GM19372 (cell line): Measurements from ENCODE around the gene TCP11.

Experiments
- ATAC-seq: cut with Tn5 transposase; IDR thresholded peaks from one replicate; pipeline ENCODE4 v1.9.1; 2021; ENCODE audit warnings: mild to moderate bottlenecking, low read depth, moderate library complexity; ENCODE audit not compliant: unreplicated experiment

Gene TCP11

DNA sequence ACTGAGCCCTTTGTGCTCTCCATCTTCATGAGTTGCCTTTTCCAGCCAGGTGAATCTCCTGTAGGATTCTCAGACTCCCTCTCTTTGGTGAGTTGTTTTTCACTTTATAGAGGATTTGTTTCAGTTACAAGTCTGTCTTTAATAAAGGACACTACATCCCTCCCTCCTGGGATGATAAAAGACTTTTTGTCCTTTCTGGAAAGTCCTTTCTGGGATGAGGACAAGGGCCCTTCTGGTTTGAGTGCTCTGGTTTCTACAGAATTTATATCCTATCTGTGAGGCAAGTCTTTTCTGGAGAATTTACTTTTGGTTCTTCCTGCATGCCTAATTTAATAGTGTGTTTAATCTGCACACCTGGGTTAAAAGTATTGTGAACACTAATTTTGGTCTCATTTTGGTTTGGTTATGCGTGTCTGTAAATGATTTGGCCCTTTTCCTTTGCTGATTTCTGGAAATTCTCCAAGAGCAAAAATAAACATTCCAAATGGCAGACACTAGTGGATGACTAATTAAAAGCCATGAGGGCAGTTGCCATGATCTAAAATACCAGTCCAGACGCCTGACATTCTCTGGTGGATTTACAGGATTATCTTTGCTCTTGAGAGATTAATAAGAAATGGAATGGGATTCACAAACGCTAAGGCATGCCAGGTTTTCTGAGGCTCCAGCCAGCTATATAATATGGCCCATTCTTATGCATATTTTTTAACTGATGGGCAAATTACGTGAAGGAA, 44.8 kb downstream of the TCP11 start:
- no peak for ATAC-seq

DNA sequence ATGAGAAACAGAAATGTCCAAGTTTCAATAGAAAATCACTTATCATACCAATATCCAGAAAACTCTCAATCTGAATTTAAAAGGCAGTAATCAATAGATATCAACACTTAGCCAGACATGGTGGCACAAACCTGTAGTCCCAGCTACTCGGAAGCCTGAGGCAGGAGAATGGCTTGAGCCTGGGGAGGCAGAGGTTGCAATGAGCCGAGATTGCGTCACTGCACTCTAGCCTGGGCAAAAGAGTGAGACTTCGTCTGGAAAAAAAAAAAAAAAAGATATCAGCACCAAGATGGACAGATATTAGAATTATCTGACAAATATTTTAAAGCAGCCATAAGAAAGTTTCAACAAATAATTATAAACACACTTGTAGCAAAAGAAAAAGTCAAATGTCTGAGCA, 47.0 kb downstream of the TCP11 start:
- ATAC-seq = no peak

DNA sequence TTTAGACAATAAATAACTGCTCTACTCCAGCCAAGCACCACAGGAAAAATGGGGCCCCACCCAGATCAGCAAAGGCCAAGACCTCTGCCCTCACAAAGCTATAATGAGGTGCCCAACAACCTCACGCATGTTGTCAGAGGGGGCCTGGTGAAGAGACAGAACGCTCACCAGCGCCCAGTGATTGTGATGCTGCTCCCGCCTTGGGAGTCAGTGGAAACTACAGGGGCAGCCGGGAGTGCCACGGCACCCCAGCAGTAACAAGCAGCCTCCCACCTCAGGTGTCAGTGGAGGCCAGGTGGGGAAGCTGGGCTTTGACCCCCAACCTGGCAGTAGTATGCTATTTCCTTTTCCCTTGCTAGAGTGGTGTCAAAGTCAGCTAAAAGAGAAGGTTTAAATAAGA, 47.4 kb downstream of the TCP11 start:
- ATAC-seq = no peak

DNA sequence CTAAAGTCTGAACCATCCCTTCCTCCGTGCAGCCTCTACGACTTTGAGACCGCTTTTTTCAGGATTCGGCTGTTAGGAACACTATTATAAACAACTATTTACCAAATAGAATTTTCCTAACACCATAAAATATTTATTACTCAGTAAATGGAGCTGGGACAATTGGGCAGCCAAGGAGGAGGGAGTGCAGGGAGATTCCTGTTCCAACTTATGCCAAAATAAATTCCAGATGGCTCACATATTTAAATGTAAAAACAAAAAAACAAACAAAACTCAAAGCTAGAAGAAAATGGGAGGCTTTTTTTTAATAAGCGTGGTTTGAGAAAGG, 48.1 kb downstream of the TCP11 start:
- no peak for ATAC-seq

DNA sequence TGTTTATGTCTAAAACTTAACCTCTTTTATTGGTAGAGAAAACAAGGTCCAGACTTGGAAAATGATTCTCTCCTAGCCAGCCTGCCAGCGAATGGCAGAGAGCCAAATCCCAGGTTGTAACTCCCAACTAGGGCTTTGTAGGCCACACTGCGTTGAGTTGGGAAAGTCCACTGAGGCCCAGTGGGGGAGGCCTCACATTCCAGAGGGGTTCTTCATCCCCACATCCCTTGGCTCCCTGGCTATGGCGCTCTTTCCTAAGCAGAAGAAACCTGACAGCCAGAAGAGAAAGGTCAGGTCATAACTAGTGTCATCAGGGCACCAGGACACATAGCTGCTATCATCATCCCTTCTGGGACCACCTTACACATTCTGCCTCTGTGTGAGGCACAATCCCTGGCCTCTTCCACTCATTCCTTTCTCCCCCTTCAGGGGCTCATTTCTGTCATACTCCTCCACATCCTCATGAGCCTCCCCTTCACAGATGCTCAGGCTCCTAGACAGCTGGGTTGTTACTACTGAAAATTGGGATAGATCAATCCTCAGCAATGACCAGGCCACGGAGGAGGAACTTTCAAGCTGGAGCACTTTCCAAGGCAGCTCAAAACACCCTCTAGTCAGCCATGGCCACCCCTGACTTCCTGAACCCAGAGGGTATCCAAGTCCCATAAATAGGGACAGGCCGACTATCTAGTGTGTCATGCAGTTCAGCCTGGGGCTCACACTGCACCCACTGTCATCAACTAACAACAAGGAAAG, 48.6 kb downstream of the TCP11 start:
- no peak for ATAC-seq

DNA sequence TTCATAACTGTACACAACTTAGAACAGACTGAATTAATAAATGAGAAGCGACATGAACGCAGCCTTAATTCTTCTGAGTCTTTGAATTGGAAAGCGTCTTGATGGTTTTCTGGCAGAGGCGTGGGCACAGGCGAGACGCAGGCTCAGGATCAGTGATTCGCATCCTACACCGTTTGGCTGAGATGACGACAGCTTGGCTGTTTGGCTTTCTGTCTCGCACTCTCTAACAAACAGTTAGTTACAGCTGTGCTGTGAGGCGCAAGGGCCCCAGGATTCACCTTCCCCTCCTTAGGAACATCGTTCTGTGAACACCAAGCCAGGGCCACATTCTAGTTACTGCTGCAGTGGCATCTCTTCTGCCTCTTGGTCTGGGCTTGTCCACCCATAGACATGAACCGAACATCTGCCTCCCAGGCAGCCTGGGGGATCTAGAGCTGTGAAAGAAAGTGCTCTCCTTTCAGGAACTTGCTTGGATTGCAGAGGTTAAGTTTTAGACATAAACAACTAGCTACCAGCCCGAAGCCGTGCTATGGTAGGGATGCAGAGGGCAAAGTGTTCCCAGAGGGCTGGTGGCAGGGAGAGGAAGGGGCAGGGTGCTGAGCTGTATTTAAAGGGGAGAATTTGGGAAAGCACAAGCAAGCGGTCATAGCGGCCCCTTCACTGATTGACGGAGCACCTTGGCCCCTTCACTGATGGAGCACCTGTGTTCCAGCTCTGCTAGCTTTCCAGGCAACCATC, 49.6 kb downstream of the TCP11 start:
- ATAC-seq = no peak

DNA sequence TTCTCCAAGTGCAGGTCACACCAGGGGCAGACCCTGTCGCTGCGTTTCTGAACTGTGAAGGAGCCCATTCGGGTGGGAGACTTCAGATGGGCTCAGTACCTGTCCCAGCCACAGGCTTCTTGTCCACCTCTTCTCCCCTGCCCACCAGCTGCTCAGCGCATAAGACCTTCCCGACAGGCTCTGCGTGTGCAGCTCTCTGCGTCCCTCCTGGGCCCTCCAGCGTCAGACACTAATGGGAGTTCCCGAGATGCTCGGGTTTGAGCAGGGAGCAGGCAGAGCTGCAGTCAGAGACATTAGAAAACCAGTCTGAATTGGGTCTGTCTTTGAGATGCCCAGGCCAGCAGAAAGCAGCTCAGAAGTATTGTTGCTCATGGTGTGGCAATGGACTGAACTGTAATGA, 50.4 kb downstream of the TCP11 start:
- no peak for ATAC-seq

DNA sequence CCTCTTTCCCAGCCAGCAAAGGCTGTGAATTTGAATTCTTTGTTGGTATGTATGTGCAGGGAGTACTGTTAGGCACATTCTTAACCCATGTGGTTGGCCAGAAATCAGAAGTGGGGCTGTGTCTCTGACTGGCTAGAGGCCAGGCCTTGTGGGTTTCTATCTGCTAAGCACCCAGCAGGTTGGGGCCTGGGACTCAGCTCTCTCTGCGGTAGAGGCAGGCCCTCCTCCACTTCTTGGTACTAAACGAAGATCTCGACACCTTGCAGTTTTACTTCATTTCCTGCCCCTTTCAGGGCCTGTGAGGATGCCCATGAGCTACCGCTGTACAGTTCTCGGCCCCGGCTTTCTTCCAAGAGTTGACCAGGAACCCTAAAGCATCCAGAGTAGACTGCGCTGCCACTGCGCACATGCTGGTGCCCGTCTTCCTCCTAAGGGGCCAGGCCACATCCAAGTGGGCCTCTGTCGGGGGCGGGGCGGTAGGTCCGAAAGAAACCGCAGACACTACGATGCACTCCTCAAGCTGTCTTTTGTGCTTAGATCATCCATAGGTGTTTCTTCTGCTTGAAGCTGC, 51.1 kb downstream of the TCP11 start:
- ATAC-seq = no peak

DNA sequence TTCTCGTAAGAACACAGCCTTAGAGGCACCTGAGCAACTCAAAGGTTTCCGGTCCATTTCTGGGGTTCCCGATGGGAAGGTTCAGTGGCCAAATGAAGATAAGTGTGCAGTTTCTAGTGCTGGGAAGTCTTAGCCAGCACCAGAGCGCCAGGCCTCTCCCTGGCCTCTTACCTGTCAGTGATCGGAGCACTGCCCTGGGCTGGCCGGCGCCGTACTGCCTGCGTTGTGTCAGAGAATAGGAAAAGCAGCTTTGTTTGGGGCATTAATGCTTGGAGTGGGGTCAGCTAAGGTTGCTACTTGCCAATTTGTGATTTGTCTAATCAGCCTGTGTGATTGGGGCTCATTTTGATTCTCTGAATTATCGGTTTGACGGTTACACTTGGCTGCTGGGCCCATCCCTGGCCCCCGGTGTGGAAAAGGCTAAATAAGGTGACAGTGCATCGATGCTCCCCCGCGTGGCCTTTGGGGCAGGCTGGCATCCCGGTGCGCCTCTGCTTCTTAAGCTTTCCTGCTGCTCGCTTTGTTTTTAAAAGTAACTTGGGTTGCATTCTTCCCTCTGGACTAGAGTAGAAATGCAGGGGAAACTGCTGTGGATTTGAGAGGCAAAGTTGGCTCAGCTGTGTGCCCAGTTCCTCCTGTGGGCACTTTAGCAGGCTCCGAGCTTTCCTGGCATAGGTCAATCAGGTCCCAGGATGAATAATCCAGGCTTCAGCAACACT, 51.8 kb downstream of the TCP11 start:
- ATAC-seq = no peak

DNA sequence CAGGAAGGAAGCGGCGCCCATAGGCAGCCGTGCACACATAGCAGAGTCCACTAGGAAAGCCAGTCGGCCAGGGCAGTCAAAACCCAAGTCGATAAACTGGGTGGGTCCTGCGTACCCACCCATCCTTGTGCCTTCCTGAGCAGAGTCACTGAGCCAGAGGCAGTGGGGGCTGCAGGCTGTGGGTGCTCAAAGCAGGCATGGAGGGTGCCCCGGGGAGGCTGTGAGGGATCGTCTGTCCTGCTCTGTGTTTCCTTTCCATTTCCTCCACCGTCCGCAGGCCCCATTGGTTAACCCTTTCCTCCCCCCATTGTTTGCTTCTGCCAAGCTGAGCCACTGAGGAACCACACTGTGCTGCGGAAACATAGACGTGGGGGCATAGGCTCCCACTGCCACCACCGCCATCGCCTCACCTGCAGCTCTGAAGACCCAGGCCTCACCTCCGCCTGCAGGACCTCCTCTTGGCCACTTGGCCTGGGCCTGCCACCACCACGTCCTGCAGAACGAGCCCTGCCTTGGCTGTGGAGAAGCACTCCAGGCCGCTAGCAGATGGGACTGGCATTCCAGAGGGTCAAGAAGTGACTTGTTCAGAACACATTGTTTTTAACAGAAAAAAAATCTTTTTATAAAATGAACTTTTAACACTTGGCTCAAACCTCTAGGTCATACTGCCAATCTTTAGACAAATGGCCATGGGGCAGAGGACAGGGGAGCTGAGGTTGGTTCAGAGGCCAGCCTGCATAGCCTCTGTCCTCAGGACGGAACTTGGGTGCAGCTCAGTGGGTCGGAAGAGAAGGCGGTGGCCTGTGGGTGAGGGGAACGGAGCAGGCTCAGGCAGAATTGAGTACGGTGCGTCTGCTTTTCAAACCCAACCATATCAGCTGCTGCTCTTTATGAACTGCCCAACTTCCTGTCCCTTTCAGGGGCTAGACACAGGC, 52.6 kb downstream of the TCP11 start:
- ATAC-seq = no peak

DNA sequence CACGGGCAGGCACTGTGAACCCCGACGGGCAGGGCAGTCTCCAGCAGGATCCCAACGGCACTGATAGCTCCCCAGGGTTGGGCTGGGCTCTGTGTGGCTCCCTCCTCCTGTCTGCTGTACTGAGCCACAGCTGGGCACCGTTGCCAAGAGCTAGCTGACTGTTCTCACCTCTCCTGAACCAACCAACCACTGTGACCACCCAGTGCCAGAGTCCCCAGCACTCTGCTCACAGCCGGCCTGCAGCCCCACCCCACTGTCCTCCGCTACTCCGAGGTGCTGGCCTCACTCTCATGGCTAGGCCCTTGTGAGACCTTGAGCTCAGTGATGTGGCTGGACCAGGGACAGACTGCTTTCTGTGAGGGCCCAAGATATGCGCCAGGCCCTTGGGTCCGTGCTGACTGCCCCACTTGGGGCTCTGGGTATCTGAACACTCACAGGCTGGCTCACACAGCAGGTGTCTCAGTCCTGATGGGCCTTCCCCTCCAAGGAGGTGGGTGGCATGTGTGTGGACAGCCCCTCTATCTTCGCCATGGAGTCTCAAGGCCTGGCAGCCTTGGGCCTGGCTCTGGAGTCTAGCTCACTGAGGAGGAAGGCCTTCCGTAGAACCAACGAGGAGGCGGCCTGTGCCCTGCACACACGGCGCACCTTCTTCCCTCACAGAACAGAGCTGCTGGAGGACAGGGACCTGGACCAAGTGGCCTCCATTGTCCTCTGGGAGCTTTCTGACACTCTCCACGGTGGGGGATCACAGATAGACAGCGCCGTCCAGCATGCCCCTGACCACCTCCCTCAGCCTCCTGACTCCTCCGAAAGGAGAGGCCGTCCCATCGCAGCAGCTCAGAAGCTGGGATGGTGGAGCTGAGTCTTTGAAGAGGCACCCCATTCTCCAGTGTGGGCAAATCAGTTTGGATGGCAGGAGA, 53.5 kb downstream of the TCP11 start:
- ATAC-seq = no peak

DNA sequence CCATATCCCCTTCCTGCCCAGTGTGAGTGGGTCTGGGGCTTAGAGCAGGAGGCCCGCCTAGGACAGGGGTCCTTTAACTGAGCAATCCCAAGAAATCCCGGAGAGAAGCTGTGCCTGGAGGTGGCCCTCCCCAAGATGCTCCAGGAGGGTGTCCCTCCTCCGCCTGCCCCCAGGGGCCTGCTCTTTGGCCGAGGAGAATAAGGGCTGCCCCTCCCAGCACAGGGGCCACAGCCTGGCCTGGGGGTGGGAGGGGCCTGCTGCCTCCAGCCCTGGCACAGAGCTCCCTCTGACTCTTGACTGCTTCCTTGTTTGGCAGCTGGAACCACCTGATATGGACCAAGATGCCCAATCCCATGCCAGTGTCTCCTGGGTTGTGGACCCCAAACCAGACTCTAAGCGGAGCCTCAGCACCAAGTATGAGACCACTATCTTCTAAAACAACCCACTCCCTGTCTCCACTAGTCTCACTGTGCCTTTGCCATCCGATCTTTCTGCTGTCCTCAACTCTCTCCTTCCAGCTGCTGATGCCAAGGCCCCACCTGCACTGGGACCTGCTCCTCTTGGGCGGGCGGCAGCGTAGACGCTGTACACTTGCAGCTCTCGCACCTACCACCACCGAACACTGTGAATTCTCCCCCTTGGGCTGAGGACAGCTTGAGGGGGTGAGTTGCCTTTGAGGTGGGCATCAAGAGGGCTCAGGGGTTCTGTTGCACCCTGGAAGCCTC, 54.3 kb downstream of the TCP11 start:
- ATAC-seq = no peak

DNA sequence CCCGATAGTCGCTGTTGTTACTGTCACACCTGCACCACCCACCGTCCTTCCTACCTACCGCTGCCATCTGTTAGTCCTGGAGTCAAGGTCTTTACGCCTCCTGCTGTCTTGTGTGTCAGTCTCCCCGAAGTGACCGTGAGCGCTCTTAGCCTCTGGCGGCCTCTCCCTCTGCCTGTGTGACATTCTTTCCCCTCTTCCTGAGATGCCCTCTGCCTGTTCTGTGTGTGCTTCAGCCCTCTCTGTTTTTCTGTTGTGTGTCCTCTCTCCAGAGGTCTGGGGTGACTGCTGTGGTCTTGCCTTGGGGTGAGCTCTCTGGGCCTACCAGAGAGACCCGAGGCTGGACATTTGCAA, 54.9 kb downstream of the TCP11 start:
- no peak for ATAC-seq

DNA sequence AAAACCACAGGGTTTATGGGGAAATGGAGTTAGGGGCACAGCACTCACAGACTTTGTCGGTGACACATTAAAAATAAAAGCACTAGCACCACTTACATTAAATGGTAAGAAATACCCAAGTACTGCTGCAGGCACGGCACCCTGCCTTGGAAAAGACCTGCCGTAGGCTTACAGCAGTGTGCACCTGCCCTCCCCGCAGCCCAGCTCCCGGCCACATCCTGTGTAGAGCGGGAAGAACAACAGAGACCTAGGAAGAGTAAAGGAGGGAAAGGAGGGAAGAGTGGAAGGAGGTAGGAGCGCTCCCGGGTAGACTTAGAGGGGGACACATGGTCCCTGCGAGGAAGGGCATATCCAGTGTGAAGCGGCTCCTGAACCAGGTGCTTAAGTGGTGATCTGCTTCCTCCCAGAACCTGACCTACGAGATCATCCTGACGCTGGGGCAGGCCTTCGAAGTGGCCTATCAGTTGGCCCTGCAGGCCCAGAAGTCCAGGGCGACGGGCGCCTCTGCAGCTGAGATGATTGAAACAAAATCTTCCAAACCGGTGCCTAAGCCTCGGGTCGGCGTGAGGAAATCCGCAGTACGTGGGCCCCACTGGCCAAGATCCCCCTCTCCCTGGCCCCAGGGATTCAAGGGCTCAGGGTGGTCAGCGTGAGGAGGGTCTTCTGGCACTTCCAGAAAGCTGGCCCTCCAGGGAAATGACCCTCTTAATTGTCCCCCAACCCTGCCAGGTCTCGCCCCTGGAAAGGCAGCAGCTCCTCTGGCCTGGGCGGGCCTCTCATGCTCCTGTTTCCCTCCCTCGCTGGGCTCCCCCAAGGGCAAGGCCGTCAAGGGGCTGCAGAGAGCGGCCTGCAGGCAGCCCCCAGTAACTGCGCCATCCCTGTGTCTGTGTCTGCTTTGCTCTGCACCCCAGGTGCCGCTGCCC, 55.5 kb downstream of the TCP11 start:
- ATAC-seq = no peak

DNA sequence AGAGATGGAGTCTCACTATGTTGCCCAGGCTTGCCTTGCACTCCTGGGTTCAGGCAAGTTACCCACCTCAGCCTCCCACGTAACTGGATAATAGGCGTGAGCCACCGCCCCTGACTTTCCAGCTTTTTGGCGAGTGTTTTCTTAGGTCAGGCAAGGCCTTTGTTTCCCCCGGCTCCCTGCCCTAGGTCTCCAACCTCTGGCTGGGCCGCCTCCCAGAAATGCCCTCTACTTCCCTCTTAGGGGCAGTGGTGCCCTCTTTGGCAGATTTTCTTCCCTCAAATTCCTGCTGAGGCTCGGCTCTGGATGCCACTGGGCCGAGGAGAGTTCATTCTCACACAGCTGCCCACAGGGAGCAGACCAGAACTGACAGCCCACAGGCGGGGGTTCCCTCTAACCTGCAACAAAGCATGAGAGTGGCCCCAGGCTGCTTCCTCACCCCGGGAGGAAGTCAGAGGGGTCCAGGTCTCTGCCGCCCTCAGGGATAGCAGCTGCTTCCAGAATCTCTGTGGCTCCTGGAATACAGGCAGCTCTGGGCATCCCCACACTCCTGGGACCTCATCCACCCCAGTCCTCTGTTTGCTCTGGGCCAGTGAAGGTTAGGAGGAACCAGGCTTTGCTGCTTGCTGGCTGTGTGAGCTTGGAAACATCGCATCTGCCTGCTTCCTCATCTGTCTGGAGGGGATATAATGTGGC, 56.5 kb downstream of the TCP11 start:
- ATAC-seq = no peak

DNA sequence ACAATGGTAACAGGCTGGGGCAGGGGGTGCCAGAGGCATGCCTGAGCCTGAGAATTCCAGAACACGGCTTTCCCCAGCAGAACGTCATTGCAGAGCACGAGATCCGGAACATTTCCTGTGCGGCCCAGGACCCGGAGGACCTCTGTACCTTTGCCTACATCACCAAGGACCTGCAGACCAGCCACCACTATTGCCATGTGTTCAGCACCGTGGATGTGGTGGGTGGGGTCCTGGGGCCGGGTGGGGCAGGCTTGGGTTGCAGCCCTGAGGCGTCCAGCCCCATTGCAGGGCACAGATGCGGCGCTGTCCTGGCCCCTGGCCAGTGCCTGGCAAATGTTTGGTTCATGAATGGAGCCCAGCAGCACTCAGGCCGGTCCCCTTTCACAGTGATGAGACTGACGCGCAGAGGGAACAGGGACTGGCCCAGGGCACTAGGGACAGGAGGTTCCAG, 57.1 kb downstream of the TCP11 start:
- ATAC-seq = no peak
